ENCODE data around the gene SYCP2.

Gene SYCP2

DNA sequence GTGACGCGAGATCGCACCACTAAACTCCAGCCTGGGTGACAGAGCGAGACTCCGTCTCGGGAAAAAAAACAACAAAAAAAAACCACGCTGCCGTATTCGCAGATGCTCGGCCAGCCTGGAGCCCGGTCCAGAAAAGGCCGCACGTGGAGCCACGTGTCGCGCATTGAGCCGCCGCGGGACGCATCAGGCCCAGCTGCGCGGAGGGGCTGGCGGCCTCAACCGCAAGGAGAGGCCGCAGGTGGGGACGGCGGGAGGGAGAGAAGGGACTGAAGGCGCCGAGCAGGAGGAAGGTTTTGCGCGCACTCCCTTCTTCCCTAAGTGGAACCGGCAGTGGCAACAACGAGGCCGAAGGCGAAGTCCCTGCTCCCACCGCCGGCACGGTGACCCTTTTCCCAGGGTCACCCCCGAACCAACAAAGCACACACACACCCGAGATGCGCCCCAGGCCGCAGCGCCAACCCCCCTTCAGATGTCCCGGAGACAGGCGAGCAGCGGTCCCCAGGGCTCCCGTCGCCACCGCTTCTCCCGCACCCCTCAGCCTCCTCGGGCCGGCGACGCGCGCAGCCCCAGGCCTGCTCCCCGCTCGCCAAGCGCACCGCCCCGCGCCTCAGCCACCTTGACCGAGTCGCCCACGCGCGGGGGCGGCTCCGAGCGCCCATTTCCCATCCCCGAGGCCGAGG, 681 bp downstream of the SYCP2 start:
- no peak for FAIRE-seq
- TF ChIP-seq POLR2A (IDR thresholded peaks at IDR 0.05; ENCODE audit: low read depth, low read length) (no peak), POLR2AphosphoS5 (IDR thresholded peaks at IDR 0.05; ENCODE audit: low read depth, low read length) (no peak), TAF1 (IDR thresholded peaks at IDR 0.05; ENCODE audit: borderline replicate concordance, low read depth, low read length) (no peak)

DNA sequence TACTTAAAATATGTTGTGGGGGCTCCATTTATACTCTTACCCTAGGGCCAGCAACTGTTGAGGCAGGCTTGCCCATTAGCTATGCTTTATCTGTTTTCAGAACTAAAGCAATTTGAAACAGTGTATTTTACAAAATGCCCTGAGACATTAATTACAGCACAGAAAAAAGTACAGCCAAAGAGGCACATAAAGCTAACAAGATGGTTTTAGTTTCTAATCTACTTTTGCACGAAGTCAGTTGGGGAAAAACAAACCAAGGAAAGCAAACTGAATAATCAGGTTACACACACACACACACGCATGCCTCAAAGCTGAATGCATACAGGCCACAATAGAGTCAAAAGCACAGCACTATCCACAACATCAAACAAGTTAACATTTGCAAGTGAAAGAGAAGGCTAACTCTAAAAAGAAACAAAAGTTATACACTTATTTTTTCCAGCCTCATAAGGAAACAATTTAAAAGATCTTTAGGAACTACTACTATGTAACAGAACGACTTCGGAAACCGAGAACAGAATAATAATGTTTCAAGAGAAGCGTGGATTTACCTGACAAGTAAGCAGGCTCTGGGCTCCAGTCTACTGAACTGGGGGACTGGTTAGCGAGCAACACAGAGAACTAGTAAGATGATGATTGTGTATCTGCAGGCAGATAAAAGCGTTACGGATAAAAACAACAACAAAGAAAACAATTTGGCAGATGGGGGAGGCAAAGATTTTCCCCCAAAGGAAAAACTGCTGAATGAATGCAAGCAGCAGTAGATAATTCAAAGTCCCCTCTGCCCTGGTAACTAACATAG, 1.7 kb downstream of the SYCP2 start:
- FAIRE-seq, result no peak
- TF ChIP-seq TAF1 (IDR thresholded peaks at IDR 0.05; ENCODE audit: borderline replicate concordance, low read depth, low read length), result no peak
- TF ChIP-seq POLR2A (IDR thresholded peaks at IDR 0.05; ENCODE audit: low read depth, low read length), result no peak
- TF ChIP-seq POLR2AphosphoS5 (IDR thresholded peaks at IDR 0.05; ENCODE audit: low read depth, low read length), result no peak
- DNase-seq (ENCODE audit: insufficient read length), result no peak

More for the DNA sequence above, 681 bp downstream of the SYCP2 start:
- no peak for DNase-seq (ENCODE audit: insufficient read length)

DNA sequence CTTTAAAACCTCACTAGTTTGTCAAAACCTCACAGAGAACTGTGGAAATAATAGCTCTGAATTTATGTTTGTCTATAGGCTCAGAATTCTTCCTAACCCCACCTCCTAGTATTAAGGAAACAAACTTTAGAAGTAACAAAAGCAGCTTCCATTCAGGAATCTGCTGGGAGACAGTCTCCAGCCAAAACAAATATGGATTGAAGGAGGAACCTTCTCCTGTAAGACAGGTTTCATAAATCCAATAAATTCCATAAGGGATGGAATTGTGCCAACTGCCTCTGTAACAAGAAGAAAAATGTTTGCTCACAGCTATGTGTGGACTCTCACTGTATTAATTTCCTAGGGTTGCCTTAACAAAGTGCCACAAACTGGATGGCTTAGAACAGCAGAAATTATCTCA, 7.5 kb downstream of the SYCP2 start:
- TF ChIP-seq POLR2A (IDR thresholded peaks at IDR 0.05; ENCODE audit: low read depth, low read length) (no peak), POLR2AphosphoS5 (IDR thresholded peaks at IDR 0.05; ENCODE audit: low read depth, low read length) (no peak), TAF1 (IDR thresholded peaks at IDR 0.05; ENCODE audit: borderline replicate concordance, low read depth, low read length) (no peak)
- FAIRE-seq (no peak), DNase-seq (ENCODE audit: insufficient read length) (no peak)

DNA sequence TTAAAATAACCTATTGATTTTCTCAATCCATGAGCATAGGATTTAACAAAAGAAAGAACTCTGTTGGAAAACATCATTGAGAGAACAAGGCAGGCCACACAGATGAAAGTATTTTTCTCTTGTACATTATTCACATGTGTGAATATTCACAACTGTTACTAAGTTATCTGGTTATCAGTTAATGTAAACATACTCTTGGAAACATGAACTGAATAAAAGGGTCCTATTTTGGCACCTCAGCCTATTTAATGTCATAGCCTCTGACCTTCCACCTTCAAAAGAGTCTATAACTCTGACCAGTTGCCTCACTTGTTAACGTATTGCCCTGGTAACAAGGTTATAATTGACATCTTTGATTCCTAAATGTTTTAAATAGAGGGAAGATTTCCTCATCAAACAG, 8.1 kb downstream of the SYCP2 start:
- FAIRE-seq (no peak), DNase-seq (ENCODE audit: insufficient read length) (no peak)
- TF ChIP-seq POLR2A (IDR thresholded peaks at IDR 0.05; ENCODE audit: low read depth, low read length) (no peak), TAF1 (IDR thresholded peaks at IDR 0.05; ENCODE audit: borderline replicate concordance, low read depth, low read length) (no peak), POLR2AphosphoS5 (IDR thresholded peaks at IDR 0.05; ENCODE audit: low read depth, low read length) (no peak)

DNA sequence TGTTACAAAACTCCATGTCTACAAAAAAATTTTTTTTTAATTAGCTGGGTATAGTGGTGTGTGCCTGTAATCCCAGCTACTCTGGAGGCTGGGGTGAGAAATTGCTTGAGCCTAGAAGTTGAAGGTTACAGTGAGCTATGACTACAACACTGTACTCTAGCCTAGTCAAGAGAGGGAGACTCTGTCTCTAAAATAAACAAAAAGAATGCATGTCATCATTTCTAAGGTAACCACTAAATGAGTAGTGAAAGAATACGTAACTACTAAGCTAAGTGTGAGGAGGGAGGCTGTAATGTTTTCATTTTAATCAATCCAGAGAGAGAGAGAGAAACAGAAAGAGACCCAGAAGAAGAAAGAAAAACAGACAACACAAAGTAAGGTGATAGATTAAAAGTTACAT, 9.9 kb downstream of the SYCP2 start:
- no peak for DNase-seq (ENCODE audit: insufficient read length)
- TF ChIP-seq POLR2A (IDR thresholded peaks at IDR 0.05; ENCODE audit: low read depth, low read length), result no peak
- TF ChIP-seq TAF1 (IDR thresholded peaks at IDR 0.05; ENCODE audit: borderline replicate concordance, low read depth, low read length), result no peak
- no peak for TF ChIP-seq POLR2AphosphoS5 (IDR thresholded peaks at IDR 0.05; ENCODE audit: low read depth, low read length)
- no peak for FAIRE-seq

DNA sequence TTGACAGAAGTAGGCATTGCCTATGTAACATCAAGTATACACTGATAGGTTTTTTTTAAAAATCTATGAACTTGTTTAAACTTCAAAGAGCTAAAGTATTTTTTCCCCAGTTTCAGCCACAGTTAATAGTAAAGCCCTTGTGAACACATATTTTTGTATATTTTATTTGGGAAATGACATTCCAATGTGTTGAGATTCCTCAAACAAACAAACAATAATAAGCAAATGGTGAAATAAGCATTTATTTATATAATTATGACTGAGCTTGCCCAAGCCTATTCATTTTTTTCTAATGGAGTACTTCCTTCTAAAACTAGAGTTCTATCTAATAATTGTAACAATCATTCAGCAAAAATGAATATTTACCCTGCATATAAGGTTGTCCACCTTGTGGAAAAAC, 12.5 kb downstream of the SYCP2 start:
- FAIRE-seq, result no peak
- DNase-seq (ENCODE audit: insufficient read length), result no peak

DNA sequence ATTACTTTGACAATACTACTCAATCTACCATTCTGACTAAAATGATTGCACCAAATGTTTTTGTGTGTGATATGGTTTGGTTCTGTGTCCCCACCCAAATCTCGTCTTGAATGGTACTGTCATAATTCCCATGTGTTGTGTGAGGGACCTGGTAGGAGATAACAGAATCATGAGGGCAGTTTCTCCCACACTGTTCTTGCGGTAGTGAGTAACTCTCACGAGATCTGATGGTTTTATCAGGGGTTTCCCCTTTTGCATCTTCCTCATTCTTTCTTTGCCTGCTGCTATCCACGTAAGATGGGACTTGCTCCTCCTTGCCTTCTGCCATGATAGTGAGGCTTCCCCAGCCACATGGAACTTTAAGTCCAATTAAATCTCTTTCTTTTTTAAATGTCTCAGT, 20.8 kb downstream of the SYCP2 start:
- DNase-seq (ENCODE audit: insufficient read length), result no peak
- no peak for FAIRE-seq
- no peak for TF ChIP-seq POLR2AphosphoS5 (IDR thresholded peaks at IDR 0.05; ENCODE audit: low read depth, low read length)
- TF ChIP-seq POLR2A (IDR thresholded peaks at IDR 0.05; ENCODE audit: low read depth, low read length), result no peak
- no peak for TF ChIP-seq TAF1 (IDR thresholded peaks at IDR 0.05; ENCODE audit: borderline replicate concordance, low read depth, low read length)

More for the DNA sequence above, 12.5 kb downstream of the SYCP2 start:
- TF ChIP-seq POLR2AphosphoS5 (IDR thresholded peaks at IDR 0.05; ENCODE audit: low read depth, low read length) (no peak), TAF1 (IDR thresholded peaks at IDR 0.05; ENCODE audit: borderline replicate concordance, low read depth, low read length) (no peak), POLR2A (IDR thresholded peaks at IDR 0.05; ENCODE audit: low read depth, low read length) (no peak)

DNA sequence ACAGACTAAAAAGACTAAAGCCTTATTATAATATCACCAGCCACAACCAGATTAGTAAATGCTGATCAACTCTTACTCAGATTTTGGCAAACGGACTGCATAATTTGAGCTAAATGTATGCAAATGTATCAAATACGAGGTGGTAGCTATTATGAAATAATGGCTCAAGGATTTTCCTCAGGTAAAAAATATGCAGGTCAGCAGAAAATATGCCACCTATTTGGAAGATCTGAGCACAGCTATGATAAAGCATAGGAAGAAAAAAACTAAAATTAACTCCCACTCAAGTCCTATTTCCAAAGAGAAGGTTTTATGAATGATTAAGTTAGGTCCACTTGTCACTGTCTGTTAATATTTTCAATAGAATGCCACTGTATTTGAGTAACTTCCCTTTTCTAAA, 22.4 kb downstream of the SYCP2 start:
- no peak for DNase-seq (ENCODE audit: insufficient read length)
- FAIRE-seq, result no peak
- TF ChIP-seq POLR2AphosphoS5 (IDR thresholded peaks at IDR 0.05; ENCODE audit: low read depth, low read length) (no peak), POLR2A (IDR thresholded peaks at IDR 0.05; ENCODE audit: low read depth, low read length) (no peak), TAF1 (IDR thresholded peaks at IDR 0.05; ENCODE audit: borderline replicate concordance, low read depth, low read length) (no peak)

DNA sequence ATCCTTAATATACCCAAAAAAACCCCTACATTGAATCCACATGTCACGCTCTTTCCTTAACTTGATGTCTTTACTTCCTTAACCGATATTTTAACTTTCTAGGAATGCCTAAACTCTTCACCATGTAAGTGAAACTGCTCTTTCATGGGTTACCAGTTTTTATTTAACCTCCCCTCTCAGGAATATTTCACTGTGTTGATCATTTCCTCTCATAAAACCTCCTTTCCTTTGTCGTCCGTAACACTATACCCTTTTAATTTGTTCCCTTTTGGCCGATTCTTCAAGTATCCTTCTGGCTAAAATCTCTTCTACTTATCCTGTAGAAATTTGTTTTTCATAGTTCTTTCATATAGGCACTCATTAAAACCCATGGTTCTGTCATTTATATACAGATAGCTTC, 24.6 kb downstream of the SYCP2 start:
- no peak for DNase-seq (ENCODE audit: insufficient read length)
- TF ChIP-seq POLR2A (IDR thresholded peaks at IDR 0.05; ENCODE audit: low read depth, low read length) (no peak), POLR2AphosphoS5 (IDR thresholded peaks at IDR 0.05; ENCODE audit: low read depth, low read length) (no peak), TAF1 (IDR thresholded peaks at IDR 0.05; ENCODE audit: borderline replicate concordance, low read depth, low read length) (no peak)
- FAIRE-seq, result no peak

DNA sequence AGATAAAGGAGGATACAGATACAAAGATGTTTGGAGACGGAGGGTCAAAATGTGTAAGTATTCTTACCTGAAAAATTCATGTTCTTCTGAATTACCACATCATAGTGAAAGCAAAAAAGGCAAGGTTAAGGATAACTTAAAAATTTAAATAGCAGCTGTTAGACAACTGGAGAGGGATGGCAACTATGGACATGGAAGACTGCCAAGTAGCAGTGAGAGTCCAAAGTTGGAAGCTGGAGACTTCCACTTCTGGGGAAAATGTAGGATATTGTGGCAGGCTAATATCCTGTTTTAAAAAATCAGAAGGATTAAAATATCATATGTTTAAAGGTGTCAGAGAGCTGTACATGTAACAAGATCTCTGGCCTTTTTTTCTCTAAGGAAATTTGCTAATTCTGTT, 29.8 kb downstream of the SYCP2 start:
- TF ChIP-seq TAF1 (IDR thresholded peaks at IDR 0.05; ENCODE audit: borderline replicate concordance, low read depth, low read length) (no peak), POLR2A (IDR thresholded peaks at IDR 0.05; ENCODE audit: low read depth, low read length) (no peak), POLR2AphosphoS5 (IDR thresholded peaks at IDR 0.05; ENCODE audit: low read depth, low read length) (no peak)
- FAIRE-seq, result no peak
- no peak for DNase-seq (ENCODE audit: insufficient read length)

DNA sequence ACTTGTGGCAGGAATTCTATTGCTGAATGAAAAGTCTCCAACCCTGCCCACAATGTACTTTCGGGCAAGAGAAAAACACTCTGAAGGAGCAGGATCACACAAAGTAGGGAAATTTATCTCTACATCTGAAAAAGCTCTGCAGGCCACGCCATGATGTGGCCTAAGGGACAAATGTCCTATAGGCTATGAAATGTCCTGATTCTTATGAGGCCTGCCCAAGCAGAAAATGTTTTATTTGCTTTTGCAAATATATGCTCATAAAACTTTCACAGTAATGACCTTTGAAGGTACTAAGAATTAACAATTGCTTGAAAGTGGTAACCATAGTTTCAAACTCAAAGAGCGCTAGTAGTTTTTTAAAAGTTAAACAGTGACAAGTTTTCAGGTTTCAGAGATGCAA, 31.0 kb downstream of the SYCP2 start:
- no peak for DNase-seq (ENCODE audit: insufficient read length)

DNA sequence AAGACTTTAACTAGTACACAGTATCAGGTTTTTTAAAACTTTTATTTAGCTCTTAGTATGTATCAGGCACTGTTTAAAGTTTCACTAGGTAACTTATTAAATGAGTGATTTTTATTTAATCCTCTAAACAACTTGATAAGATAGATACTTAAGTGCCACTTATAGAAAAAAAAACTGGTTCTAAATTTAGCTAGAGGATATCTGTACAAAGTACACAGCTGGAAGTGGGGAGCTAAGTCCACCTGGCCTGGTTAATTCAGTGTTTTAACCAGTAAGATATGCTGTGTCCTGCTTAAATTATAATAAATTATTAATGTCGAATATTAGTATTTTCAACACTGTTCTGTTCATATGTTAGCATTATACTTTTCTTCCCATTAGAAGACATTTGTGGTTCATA, 37.5 kb downstream of the SYCP2 start:
- DNase-seq (ENCODE audit: insufficient read length), result no peak
- TF ChIP-seq POLR2A (IDR thresholded peaks at IDR 0.05; ENCODE audit: low read depth, low read length) (no peak), TAF1 (IDR thresholded peaks at IDR 0.05; ENCODE audit: borderline replicate concordance, low read depth, low read length) (no peak), POLR2AphosphoS5 (IDR thresholded peaks at IDR 0.05; ENCODE audit: low read depth, low read length) (no peak)
- no peak for FAIRE-seq

More for the DNA sequence above, 31.0 kb downstream of the SYCP2 start:
- no peak for FAIRE-seq
- TF ChIP-seq POLR2AphosphoS5 (IDR thresholded peaks at IDR 0.05; ENCODE audit: low read depth, low read length) (no peak), TAF1 (IDR thresholded peaks at IDR 0.05; ENCODE audit: borderline replicate concordance, low read depth, low read length) (no peak), POLR2A (IDR thresholded peaks at IDR 0.05; ENCODE audit: low read depth, low read length) (no peak)

Measured in GM12892 (cell line).